Measurements from ENCODE around the gene ZNF622. TPM values are rescaled to one million over a fixed set of nuclear protein-coding genes. Genes with fewer than 3 reads are reported as not detected.
A peak's percentile ranks its signal among the peaks of the same experiment; 100 is the strongest.

The ZNF622 gene
- total and polyA plus RNA-seq, 10 of the 15 experiments (the other 5 are each of a cell fraction or from before 2014, with no cell fraction given): 9.0 to 60.3 (median 31.0) TPM

DNA sequence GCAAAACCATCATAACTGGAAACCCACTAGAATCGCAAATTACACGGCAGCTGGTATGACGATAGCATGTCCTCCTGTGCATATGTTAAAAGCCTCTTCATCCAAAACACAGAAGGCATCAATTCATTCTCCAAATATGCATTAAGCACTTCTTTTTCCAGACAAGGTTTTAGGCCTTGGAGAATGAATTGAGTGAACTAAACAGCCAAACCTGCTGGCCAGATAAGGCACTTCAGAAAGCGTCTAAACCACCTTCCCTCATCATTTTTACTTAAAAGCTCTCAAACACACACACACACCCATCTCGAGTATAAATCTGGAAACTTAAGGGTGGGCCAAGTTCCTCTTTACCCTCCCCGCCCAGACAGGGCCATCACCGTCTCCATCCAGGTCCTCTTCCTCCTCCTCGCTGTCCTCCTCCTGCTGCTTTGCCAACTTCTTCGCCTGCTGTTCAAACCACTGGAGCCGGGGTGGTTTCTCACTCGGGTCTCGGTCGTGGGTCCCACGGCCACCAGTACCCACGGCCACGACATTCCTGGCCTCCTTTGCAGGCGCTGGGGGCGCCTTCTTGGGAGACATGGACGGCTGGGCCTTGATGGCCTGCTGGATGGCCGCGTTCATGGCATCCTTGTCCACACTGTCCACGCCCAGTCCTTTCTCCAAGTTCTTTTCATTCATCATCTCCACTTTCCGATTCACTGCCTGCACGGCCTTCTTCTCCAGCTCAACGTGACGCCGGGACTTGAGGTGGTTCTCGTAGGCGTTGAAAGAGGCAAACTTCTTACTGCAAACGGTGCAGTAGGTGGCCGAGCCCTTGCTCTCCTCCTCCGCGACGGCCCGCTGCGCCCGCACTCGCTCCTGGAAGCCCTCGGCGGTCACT lies 696 bp downstream of the ZNF622 start:
- Histone ChIP-seq H3K27ac (ENCODE audit: control insufficient read depth, insufficient read depth) (peak overlapping the region; percentile 94), H3K79me2 (ENCODE audit: control insufficient read depth, insufficient read depth, low read length) (peaks cover 69% of the 10 kb centered on the region), H2AFZ (ENCODE audit: control insufficient read depth, low read depth, low read length) (peak overlapping the region; percentile 94), H3K9me3 (replicated peaks; ENCODE audit: control insufficient read depth, insufficient read depth, low read length) (no peaks in the 10 kb centered on the region; the same call in 2 of the 3 replicates), H3K36me3 (ENCODE audit: control insufficient read depth in 2 of 2, insufficient read depth in 2 of 2, low read length in 1 of 2) (peaks cover 1 to 27% of the 10 kb centered on the region in 2 experiments), H3K4me1 (ENCODE audit: control insufficient read depth, insufficient read depth, low read length) (peaks cover 24% of the 10 kb centered on the region), H3K4me2 (ENCODE audit: control insufficient read depth, insufficient read depth) (peak overlapping the region; percentile 95), H3K4me3 (peak overlapping the region; percentile 95), H3K9ac (ENCODE audit: control insufficient read depth, insufficient read depth, low read length) (peak overlapping the region; percentile 85), H4K20me1 (ENCODE audit: control insufficient read depth, insufficient read depth) (no peaks in the 10 kb centered on the region; the same call in 1 of the 2 replicates), H3K27me3 (replicated peaks in 1 of 2; ENCODE audit: control insufficient read depth in 2 of 2, insufficient read depth in 2 of 2, low read length in 1 of 2) (no peaks in the 10 kb centered on the region)
- RAD21 ChIA-PET (ENCODE audit: unreplicated experiment): no interaction called here
- in situ Hi-C loops (cut with MboI): loop anchor here (25.0 kb wide), 1 partner anchor 1753 kb away; no protein-coding TSS in a partner anchor
- intact Hi-C loops (cut with micrococcal nuclease; ENCODE audit: unreplicated experiment): loop anchor here (5.0 kb wide), 1 partner anchor 398 kb away; no protein-coding TSS in a partner anchor
- 0 out of 3 replicates have a peak, but pooled peaks have one; percentile 4 for ATAC-seq
- CTCF ChIA-PET: interaction anchor here (1.2 to 6.0 kb wide), 3 partner anchors 9 to 305 kb away, joined by 3 to 48 read pairs (median 3); no protein-coding TSS in a partner anchor
- no peak for FAIRE-seq
- SMC1A ChIA-PET (ENCODE audit: uncharacterized antibody, unreplicated experiment): interaction anchor here (1.1 kb wide), 1 partner anchor 86 kb away, joined by 4 read pairs; no protein-coding TSS in a partner anchor
- TSS peak; percentile 84 for BruUV-seq (replicated peaks)
- WGBS (ENCODE audit: insufficient coverage, insufficient replicate concordance, low lambda C conversion rate, missing lambda C conversion rate): 2% methylated on average over 40 of the region's 40 CpGs
- DNase-seq (ENCODE audit: low read depth, low spot score): no peak
- POLR2A ChIA-PET: no interaction called here
- no peak for TF ChIP-seq POLR2A (IDR thresholded peaks at IDR 0.05; ENCODE audit: low read depth, low read length)
- TF ChIP-seq MLLT1 (IDR thresholded peaks at IDR 0.05): peak; percentile 39; the same call in 1 of the 2 replicates
- TF ChIP-seq EGR1 (IDR thresholded peaks at IDR 0.05; ENCODE audit: borderline replicate concordance in 1 of 2, low read depth in 2 of 2, low read length in 2 of 2): peak in 1 of 2 experiments; percentile 9; a peak in 1 of 3 replicates

Measured in GM12878 (cell line).